Endothelial cell (in vitro differentiated cells): ENCODE measurements around the gene GALC. TPM values are rescaled to one million over a fixed set of nuclear protein-coding genes. Genes with fewer than 3 reads are reported as not detected.

Experiments
- DNase-seq: peaks from one replicate; pipeline ENCODE4 v3.0.0; 2021; ENCODE audit warnings: low spot score
- H3K27ac Mint-ChIP-seq: one replicate; pipeline ENCODE4 v1.8.0; 2021; ENCODE audit warnings: mixed read lengths, inconsistent platforms; ENCODE audit not compliant: unreplicated experiment
- H3K27me3 Mint-ChIP-seq: one replicate; pipeline ENCODE4 v1.8.0; 2021; ENCODE audit warnings: mild to moderate bottlenecking, moderate library complexity, mixed read lengths, inconsistent platforms; ENCODE audit not compliant: unreplicated experiment
- H3K36me3 Mint-ChIP-seq: one replicate; pipeline ENCODE4 v1.8.0; 2021; ENCODE audit warnings: mild to moderate bottlenecking, low read depth, mixed read lengths, inconsistent platforms; ENCODE audit not compliant: unreplicated experiment
- H3K4me1 Mint-ChIP-seq: one replicate; pipeline ENCODE4 v1.8.0; 2021; ENCODE audit warnings: mild to moderate bottlenecking, mixed read lengths, inconsistent platforms; ENCODE audit not compliant: unreplicated experiment
- H3K4me3 Mint-ChIP-seq: one replicate; pipeline ENCODE4 v1.8.0; 2021; ENCODE audit warnings: mild to moderate bottlenecking, mixed read lengths, inconsistent platforms; ENCODE audit not compliant: unreplicated experiment
- H3K9me3 Mint-ChIP-seq: one replicate; pipeline ENCODE4 v1.8.0; 2021; ENCODE audit warnings: mixed read lengths, inconsistent platforms; ENCODE audit not compliant: unreplicated experiment
- CTCF ChIP-seq: fragments of 200-600 bp; sonication (generic); IDR thresholded peaks from one replicate; pipeline ENCODE4 v1.5.0; 2021; ENCODE audit warnings: antibody characterized with exemption; ENCODE audit not compliant: unreplicated experiment
- long read RNA-seq: library from polyadenylated mRNA; unstranded; transcript quantifications from one replicate; pipeline ENCODE4 v2.0.0, GENCODE V29; 2020; ENCODE audit not compliant: unreplicated experiment
- total RNA-seq: library from RNA; stranded (reverse); fragmentation: NEBNext Ultra II Directional; extraction: Animal tissue kit (Norgen Biotek cat#: 25700); gene quantifications from one replicate; pipeline ENCODE4 v1.2.1, GENCODE V29; 2021; ENCODE audit not compliant: unreplicated experiment

Gene GALC
- 77.1 TPM for total RNA-seq
- long read RNA-seq, transcript GALC-201 (17 exons, 3,883 nt), result major isoform, 6 of 12 reads
- long read RNA-seq, partial matches to known transcripts, result 2 of 12 reads
- long read RNA-seq, other reads (novel, unspliced or antisense), result 3 of 12 reads

- Mint-ChIP-seq H3K4me3 (peak within 1 kb of the TSS; percentile 94), H3K27ac (peak within 1 kb of the TSS; percentile 87), H3K4me1 (peaks cover 37% of the 10 kb centered on the region), H3K9me3 (no peaks in the 10 kb centered on the region), H3K27me3 (peaks cover 7% of the 10 kb centered on the region), H3K36me3 (no peaks in the 10 kb centered on the region)
- peak; percentile 92 for DNase-seq
- TF ChIP-seq CTCF, result no peak
Measured at GRCh38 chr14:87992718-87993628, at the start of gene GALC. Gene GALC, minus strand, starts transcription at chr14:87993182. Its CDS starts 18 bp downstream, at chr14:87993164.

GRCh38 chr14:88040146-88040545, 47.2 kb upstream of the GALC start:
- no peak overlapping the region for H3K4me3 Mint-ChIP-seq
- no peak overlapping the region for H3K27ac Mint-ChIP-seq
- no peak for DNase-seq
- TF ChIP-seq CTCF, result no peak
- no peaks in the 10 kb centered on the region for H3K4me1 Mint-ChIP-seq
- no peaks in the 10 kb centered on the region for H3K9me3 Mint-ChIP-seq
- H3K36me3 Mint-ChIP-seq, result no peaks in the 10 kb centered on the region
- H3K27me3 Mint-ChIP-seq, result no peaks in the 10 kb centered on the region

- no peaks in the 10 kb centered on the region for H3K36me3 Mint-ChIP-seq
- H3K27ac Mint-ChIP-seq, result no peak overlapping the region
- no peaks in the 10 kb centered on the region for H3K4me1 Mint-ChIP-seq
- no peaks in the 10 kb centered on the region for H3K27me3 Mint-ChIP-seq
- H3K9me3 Mint-ChIP-seq, result no peaks in the 10 kb centered on the region
- DNase-seq, result no peak
- H3K4me3 Mint-ChIP-seq, result no peak overlapping the region
- no peak for TF ChIP-seq CTCF
Measured at GRCh38 chr14:88039197-88039596, 46.2 kb upstream of the GALC start.

- H3K27ac Mint-ChIP-seq, result no peak overlapping the region
Measured at GRCh38 chr14:88037325-88037724, 44.3 kb upstream of the GALC start.

More at GRCh38 chr14:88037325-88037724, 44.3 kb upstream of the GALC start:
- no peak for TF ChIP-seq CTCF
- H3K9me3 Mint-ChIP-seq, result no peaks in the 10 kb centered on the region
- DNase-seq, result no peak
- no peaks in the 10 kb centered on the region for H3K4me1 Mint-ChIP-seq
- no peaks in the 10 kb centered on the region for H3K27me3 Mint-ChIP-seq
- H3K36me3 Mint-ChIP-seq, result no peaks in the 10 kb centered on the region
- no peak overlapping the region for H3K4me3 Mint-ChIP-seq
